GM21825 (cell line): ENCODE results near the gene MAP3K14.

Source experiments
- ATAC-seq: cut with Tn5 transposase; IDR thresholded peaks from one replicate; pipeline ENCODE4 v1.9.1; 2021; ENCODE audit warnings: mild to moderate bottlenecking, moderate library complexity; ENCODE audit not compliant: unreplicated experiment

Gene MAP3K14

DNA sequence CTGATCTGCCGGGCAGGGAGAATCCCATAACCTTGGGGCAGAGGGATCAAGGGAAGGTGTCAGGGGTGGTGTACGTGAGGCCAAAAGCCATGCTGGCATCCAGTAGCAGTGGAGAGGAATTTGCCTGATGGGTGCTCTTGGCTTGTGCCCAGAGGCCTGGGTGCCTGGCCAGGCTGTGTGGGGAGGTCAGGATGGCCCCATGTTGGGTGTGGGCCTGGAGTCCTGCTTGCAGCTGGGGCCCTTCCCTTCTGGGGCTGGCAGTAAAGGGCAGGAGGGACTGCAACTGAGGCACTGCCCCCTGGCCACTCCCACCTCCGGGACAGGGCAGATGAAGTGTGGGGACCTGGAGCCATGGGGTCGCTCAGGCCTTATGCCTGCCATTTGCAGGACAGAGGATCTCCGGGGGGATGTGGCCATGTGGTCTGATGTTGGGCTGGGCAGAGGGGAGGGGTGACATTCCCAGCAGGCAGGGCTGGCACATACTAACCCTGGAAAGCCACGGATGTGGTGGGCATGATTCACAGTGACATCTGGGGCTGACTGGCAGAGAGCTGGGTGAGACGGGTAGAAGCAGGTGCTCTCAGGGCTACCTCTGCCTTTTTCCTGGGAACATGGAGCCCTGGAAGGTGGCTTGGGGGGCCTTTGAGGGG lies 91.6 kb downstream of the MAP3K14 start:
- ATAC-seq, result no peak

- no peak for ATAC-seq
Measured at GRCh38 chr17:45224671-45225050, 92.2 kb downstream of the MAP3K14 start.

DNA sequence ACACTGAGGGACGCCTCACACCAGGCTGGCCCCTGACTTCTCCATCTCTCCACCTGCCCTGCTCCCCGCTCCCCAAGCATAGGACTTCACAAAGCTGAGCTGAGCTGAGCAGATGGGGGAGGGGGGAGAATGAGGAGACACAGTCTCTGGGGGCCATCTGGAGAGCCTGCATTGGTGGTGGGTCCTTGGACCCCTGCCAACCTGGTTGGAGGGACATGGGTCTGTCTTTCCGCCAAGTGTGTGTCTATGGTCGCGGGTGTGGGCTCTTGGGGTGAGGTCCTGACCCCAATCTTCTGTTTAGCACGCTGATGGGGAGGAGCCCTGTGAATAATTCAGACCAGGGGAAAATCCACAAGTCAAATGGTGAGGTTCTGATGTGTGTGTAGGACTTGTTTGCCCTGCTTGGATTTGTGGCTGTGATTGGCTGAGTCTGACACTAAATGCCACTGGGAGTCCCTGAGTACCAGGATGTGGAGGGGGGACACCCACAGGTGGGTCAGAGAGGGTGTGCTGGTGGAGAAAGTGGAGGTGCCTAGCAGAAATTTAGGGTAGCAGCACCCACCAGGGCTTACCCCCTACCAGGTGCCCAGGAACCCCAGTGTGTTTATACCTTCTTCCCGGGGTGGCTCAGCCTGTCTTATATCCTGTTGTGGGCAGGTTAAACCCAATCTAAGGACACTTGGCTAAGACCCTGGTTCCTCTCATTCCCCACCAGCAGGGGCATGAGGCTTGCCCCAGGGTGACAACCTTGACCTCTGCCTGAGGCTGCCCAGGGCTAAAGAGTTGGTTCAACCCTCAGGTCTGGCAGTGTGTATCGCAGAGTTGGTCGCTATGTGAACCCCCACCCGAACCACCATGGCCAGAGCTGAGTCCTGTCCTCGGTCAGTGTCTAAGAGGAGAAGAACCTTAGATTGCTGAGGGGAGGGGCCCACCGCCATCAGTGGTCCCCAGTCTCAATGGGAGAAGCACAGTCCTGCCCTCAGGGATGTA lies 93.0 kb downstream of the MAP3K14 start:
- ATAC-seq, result no peak

DNA sequence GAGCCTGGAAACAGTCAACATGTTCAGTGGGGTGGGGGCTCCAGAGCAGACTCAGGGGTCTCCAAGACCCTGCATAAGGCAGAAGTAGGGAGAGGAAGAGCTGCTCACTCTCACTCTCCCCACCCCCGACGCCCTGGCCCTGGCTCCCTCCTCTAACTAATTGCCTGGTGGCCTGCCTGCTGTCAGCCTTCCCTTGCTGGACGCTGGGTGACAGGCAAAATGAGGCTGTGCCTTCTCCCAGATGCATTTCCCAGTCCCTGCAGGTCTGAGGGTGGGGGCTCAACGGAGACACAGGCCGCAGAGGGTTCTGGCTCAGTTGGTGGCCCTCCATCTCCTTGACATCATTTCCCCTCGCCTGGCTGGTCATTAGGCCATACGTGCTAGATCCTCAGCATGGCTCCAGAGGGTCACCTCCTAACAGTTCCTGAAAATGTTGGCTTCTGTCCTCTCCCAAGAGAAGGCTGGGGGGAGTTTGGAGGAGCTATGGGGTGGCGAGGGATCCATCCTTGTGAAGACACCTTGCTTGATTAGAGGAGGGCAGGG lies 93.8 kb downstream of the MAP3K14 start:
- no peak for ATAC-seq

- no peak for ATAC-seq
Measured at GRCh38 chr17:45222289-45222995, 94.4 kb downstream of the MAP3K14 start.

DNA sequence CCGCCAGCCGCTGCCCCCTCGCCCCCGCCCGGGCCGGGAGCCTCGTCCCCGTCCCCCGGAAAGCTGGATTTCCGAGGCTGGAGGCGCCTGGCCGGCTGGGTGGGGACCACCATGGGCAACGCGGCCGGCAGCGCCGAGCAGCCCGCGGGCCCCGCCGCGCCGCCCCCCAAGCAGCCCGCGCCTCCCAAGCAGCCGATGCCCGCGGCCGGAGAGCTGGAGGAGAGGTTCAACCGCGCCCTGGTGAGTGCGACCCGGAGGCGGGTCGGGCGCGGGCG lies 94.9 kb downstream of the MAP3K14 start:
- no peak for ATAC-seq

DNA sequence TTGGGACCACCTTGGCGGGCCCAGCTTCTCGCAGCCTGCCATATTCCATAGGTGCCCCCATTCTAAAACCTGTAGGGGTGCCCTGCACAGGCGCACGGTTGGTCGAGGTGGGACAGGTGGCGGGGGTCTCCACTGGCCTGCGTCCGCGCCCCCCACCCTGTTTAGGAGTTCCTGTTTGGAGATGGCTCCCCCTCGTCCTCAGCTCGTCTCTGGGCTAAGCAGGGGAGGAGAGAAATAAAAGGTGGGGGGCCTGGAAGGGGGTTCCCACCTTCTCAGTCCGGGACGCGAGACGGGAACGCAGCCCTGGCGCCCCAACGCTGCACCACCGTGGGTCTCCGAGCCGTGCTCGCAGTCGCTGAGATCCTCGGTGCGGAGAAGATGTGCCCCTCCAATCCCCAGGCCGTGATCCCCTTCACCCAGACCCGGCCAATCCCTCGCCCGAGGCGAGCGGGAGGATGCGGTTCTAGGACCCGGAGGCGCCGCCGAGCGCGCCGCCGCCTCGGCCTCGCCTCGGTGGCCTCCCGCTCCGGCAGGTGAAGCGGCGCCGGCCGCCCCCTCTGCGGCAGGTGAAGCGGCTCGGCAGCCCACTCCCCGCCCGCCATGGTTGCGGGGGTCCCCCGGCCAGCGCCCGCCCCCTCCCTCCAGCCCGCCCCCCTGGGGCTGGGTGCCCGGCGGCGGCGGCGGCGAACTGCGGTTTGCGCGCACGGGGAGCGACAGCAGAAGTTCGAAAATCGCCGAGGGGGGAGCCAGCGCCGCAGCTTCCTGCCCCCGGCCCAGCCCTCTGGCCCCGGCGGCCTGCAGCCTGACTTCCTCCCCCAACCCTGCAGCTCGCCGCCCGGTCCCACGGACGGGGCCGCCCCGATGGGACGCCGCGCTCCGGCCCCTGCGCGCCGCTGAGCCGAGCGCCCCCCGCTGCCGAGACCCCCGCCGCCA lies 95.5 kb downstream of the MAP3K14 start, which contains the start of gene FMNL1:
FMNL1 (plus strand) TSS at position 805 of the 933 bp plus-strand sequence. CDS start 240 bp downstream, outside the sequence.
- peak; percentile 23 for ATAC-seq

- ATAC-seq, result no peak
Measured at GRCh38 chr17:45220079-45220478, 96.7 kb downstream of the MAP3K14 start.

GRCh38 chr17:45218895-45219661 lies 97.7 kb downstream of the MAP3K14 start:
- no peak for ATAC-seq
